Activated T-helper 2 cell treated with anti-CD3 and anti-CD28 coated beads, Interferon-gamma antibody, Interleukin-2, Interleukin-4, amounts not matched to agents 10 μg/mL and 5 μg/mL and 100 μg/mL, durations not matched to agents 14 hours and 24 hours and 36 hours (primary cell): ENCODE measurements around the gene VWF. TPM values are rescaled to one million over a fixed set of nuclear protein-coding genes. Genes with fewer than 3 reads are reported as not detected.

Experiments
- DNase-seq: peaks from one replicate; pipeline ENCODE4 v3.0.0; 2021; ENCODE audit warnings: low spot score
- H3K27ac Mint-ChIP-seq: one replicate; pipeline ENCODE4 v1.8.0; 2021; ENCODE audit warnings: mixed read lengths
- H3K27me3 Mint-ChIP-seq: one replicate; pipeline ENCODE4 v1.8.0; 2021; ENCODE audit warnings: low read depth, mixed read lengths
- H3K36me3 Mint-ChIP-seq: one replicate; pipeline ENCODE4 v1.8.0; 2021; ENCODE audit warnings: low read depth, mixed read lengths
- H3K4me1 Mint-ChIP-seq: one replicate; pipeline ENCODE4 v1.8.0; 2021; ENCODE audit warnings: low read depth, mixed read lengths
- H3K4me3 Mint-ChIP-seq: one replicate; pipeline ENCODE4 v1.8.0; 2021; ENCODE audit warnings: low read depth, mild to moderate bottlenecking, moderate library complexity, mixed read lengths
- H3K9me3 Mint-ChIP-seq: one replicate; pipeline ENCODE4 v1.8.0; 2021; ENCODE audit warnings: mixed read lengths
- intact Hi-C: fragments of 100-400 bp; cut with micrococcal nuclease; formaldehyde crosslinking; loops from one replicate; pipeline ENCODE4 v1.15.1; 2023
- total RNA-seq: library from RNA; stranded (reverse); gene quantifications from 2 replicates; pipeline ENCODE4 v1.2.3, GENCODE V29; 2022

Gene VWF
- total RNA-seq, 1 donor from 2014 or later: not detected

DNA sequence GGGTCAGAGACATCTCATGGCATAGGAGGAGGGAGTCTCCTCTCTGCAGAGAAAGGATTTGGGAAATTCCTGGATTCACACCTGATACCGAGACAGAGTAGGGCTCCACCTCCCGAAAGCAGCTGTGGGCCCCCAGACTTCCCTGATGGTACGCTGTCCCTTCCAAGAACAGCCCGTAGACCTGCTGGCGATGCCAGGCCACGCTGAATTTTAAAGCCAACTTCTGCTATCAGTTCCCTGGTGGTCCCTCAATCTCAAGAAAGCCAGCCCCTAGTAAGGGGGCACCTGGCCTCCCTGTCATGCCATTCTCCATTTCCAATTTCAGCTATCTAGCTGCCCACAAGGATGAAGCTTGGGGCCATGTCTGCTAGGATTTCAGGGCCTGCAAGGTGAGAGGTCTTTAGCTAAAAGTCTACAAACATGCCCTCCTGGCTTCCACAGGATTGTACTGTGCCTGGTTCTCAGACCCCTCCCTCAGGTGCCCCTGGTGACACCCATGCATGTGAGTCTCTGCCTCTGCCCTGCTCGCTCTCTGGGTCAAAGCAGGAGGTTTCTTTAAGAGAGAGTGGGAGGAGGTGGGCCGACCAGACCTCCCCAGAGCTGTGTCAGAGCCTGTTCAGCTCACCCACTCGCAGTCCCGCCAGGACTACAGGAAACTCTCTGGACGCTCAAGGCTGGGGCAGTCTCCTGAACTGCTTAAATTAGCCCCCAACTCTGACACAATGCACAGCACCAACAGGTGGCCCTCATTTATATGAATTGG lies 209.9 kb downstream of the VWF start:
- no peak overlapping the region for H3K4me3 Mint-ChIP-seq
- intact Hi-C loops: no loop called here

DNA sequence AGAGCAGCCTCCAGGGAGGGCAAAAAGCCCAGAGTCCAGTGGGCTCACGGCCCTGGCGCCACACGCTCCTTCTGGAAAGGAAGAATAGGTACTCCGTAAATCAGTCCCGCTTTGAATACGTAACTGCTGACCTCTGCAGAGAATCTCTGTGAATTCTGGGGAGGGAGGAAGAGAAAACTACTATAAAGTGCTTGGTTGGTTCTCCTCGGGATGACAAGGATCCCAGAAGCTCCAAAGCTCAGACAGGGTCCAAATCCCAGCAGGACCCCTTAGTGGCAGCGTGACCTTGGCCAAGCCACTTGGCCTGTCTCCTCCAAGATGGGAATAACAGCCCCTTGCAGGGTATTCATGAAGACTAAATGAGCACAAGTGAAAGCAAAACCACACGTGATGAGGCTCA lies 211.1 kb downstream of the VWF start:
- Mint-ChIP-seq H3K36me3 (no peaks in the 10 kb centered on the region), H3K27ac (no peak overlapping the region), H3K27me3 (no peaks in the 10 kb centered on the region), H3K9me3 (no peaks in the 10 kb centered on the region), H3K4me3 (no peak overlapping the region), H3K4me1 (no peaks in the 10 kb centered on the region)
- DNase-seq: no peak
- intact Hi-C loops: no loop called here

More for the DNA sequence above, 209.9 kb downstream of the VWF start:
- H3K27me3 Mint-ChIP-seq: no peaks in the 10 kb centered on the region
- no peak for DNase-seq
- H3K36me3 Mint-ChIP-seq: no peaks in the 10 kb centered on the region
- no peak overlapping the region for H3K27ac Mint-ChIP-seq
- no peaks in the 10 kb centered on the region for H3K9me3 Mint-ChIP-seq
- no peaks in the 10 kb centered on the region for H3K4me1 Mint-ChIP-seq

DNA sequence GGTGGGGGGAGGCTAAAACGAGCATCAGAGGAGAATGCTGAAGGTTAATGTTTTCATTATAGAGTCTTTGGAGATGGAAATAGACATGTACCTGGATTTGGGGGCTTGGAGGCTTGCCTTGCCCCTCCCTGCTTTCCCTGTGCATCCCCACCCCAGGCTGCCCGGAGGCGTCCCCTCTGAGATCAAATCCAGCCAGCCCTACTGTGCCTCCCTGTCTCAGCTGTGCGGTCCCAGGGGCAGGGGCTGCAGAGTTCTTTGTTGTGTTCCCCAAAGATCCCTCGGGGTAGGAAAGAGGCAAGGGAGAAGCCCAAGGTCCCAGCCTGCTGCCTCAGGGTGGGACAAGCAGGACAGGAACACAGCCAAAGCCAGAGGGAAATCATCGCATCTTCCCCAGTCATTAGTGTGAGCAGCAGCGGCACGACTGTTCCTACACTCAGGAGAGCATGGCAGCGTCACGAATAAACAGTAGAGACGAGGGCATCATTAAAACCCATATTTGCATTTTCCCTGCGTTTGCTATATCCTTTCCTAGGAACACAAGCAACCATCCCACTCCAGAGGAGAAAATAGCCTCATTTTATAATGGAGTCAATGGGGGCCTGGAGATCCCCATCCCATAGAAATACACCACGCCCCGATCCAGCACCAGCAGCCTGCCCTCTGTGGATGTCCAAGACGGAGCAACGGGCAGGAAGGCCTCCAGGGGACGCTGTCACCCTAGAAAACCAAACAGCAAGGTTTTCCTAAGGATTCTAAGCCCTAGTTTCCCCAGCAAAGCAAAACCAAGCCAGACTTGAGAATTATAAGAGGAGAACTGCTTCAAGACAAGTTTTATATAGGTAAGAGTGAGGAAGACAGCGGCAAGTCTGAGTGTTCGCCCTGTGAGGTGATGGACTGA lies 211.8 kb downstream of the VWF start:
- intact Hi-C loops: no loop called here
- H3K9me3 Mint-ChIP-seq: no peaks in the 10 kb centered on the region
- H3K4me3 Mint-ChIP-seq: no peak overlapping the region
- no peaks in the 10 kb centered on the region for H3K4me1 Mint-ChIP-seq
- no peak for DNase-seq
- H3K27me3 Mint-ChIP-seq: peaks cover 2% of the 10 kb centered on the region
- H3K27ac Mint-ChIP-seq: no peak overlapping the region
- no peaks in the 10 kb centered on the region for H3K36me3 Mint-ChIP-seq

DNA sequence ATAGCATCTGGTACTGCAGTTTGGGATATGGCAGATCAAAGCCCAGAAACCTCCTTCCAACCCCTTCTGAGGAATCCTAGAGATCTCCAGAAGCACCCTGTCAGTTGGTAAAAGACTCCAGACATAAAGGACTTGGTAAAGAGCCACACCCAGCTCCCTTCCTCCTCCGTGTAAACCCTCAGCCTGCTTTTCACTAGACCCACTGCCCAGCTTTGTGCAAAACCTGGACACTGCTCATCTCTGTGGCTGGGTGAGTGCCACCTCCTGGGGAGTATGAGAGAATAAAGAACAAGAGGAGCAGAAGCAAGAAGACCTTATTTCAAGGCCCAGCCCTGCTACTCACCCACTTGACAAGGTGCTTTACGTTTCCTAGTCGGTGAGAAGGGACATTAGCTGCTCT lies 212.5 kb downstream of the VWF start:
- Mint-ChIP-seq H3K4me3 (no peak overlapping the region), H3K27me3 (peaks cover 2% of the 10 kb centered on the region), H3K27ac (no peak overlapping the region), H3K36me3 (no peaks in the 10 kb centered on the region), H3K9me3 (no peaks in the 10 kb centered on the region), H3K4me1 (no peaks in the 10 kb centered on the region)
- intact Hi-C loops: no loop called here
- DNase-seq: no peak

DNA sequence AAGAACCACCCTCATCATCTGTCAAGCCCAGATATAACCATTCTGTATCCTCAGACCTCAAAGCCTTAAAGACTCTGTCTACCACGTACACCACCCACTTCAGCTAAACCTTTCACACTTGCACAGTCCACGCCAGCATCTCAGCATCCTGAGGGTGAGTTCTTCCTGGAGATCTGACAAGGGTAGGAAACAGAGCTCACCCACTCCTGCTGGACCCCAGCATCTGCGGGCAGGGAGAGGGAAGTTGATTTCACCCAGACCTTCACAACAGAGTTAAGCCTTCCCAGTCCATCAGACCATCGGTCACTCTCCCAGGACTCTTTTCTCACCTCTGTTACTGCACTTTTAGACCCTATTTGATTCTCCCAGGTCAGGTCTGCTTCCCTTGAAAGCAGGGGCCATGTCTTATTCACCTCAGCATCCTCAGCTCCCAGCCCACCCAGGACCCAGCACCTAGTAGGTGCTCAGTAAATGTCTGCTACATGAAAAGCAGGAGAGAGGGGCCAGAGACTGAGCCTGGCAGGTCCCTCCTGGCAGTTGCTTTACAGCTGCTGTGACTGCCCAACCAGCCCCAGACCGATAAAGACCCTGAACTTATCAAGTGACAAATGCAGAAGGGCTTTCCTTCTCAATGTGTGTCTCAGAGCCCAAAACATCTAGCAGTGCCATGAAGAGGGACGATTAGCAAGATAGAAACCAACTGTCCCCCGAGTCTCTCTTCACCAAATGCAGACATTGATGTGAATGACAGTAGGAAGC lies 213.5 kb downstream of the VWF start:
- no peak for DNase-seq
- Mint-ChIP-seq H3K9me3 (no peaks in the 10 kb centered on the region), H3K36me3 (no peaks in the 10 kb centered on the region), H3K27ac (no peak overlapping the region), H3K4me3 (no peak overlapping the region), H3K27me3 (peaks cover 2% of the 10 kb centered on the region), H3K4me1 (no peaks in the 10 kb centered on the region)
- intact Hi-C loops: no loop called here

DNA sequence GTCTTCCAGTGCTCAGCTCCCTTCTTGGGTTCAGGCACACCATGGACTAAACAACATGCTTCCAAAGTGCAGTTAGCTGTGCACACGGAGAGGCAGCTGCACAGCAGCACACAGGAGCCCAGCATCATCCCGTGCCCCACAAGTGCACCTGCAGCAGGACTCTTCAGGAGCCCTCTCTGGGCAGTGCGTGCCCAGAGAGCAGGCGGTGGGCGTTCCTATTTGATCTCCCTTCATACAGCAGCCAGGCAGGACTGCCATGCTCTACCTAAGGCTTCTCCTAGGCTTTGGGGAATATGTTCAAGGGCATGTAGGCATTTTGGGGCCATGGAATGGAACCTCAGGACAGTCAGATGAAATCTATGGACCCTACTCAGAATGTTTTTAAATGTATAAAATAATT lies 214.9 kb downstream of the VWF start:
- intact Hi-C loops: no loop called here
- no peak for DNase-seq
- H3K27ac Mint-ChIP-seq: no peak overlapping the region
- H3K9me3 Mint-ChIP-seq: no peaks in the 10 kb centered on the region
- no peaks in the 10 kb centered on the region for H3K36me3 Mint-ChIP-seq
- H3K4me1 Mint-ChIP-seq: no peaks in the 10 kb centered on the region
- peaks cover 2% of the 10 kb centered on the region for H3K27me3 Mint-ChIP-seq
- no peak overlapping the region for H3K4me3 Mint-ChIP-seq

DNA sequence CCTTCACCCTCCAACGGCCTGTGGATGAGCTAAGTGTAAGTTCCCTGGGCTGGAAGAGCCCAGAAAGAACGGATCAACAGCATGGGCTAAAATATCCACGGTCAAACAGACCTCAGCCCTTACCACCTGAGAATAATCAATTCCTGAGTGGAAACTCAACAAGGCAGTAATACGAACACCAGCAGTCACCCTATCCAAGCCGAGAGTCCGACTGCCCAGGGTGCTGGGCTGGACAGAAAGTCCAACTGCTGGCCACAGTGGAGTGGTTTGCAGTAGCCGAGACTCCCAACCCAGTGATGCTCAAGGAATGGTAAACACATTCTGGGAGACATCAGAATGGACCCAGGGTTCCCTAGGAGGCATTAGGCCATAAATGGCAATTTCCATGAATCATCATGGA lies 216.2 kb downstream of the VWF start:
- H3K4me3 Mint-ChIP-seq: no peak overlapping the region
- H3K9me3 Mint-ChIP-seq: no peaks in the 10 kb centered on the region
- peaks cover 2% of the 10 kb centered on the region for H3K27me3 Mint-ChIP-seq
- no peaks in the 10 kb centered on the region for H3K36me3 Mint-ChIP-seq
- no peak for DNase-seq
- no peak overlapping the region for H3K27ac Mint-ChIP-seq
- intact Hi-C loops: no loop called here
- H3K4me1 Mint-ChIP-seq: no peaks in the 10 kb centered on the region

DNA sequence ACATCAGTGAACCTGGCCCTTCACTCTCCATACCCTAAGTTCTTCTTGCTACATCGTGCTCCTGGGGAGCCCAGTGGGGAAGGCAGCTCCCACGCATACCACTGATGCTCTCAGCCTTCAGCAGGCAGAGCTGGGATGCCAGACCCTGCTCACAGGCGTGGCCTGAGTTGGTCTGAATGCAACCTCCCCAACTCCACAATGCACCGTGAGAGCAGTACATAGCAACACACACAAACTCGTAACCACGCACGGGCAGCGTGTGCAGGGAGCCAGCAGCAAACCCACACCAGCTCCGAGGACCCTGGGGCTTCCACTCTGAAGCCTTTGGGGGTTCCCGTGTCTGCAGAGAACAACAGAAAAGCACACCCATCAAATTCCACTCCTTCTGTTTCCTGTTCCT lies 216.7 kb downstream of the VWF start:
- no peak for DNase-seq
- Mint-ChIP-seq H3K4me3 (no peak overlapping the region), H3K27me3 (peaks cover 2% of the 10 kb centered on the region), H3K36me3 (no peaks in the 10 kb centered on the region), H3K27ac (no peak overlapping the region), H3K9me3 (no peaks in the 10 kb centered on the region), H3K4me1 (no peaks in the 10 kb centered on the region)
- intact Hi-C loops: no loop called here

DNA sequence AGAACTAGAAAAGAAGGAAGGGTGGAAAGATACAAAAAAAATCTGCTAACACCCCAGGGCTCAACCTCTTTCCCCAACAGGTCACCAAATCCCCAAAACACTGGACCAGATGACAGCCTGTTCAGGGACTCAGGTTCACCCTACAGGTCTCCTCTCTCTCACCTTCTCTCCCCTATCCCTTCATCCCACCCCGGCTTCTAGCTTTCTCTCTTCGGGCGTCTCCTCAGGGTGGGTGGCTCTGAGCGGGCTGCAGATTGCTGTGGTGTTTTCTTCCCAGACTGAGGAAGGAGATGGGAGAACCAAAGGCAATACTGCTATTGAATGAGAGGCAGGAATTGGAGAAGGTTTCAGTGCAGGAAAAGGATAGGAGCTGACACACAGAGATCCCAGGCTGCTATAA lies 218.7 kb downstream of the VWF start:
- Mint-ChIP-seq H3K27ac (no peak overlapping the region), H3K36me3 (no peaks in the 10 kb centered on the region), H3K27me3 (peaks cover 2% of the 10 kb centered on the region), H3K4me1 (no peaks in the 10 kb centered on the region), H3K4me3 (no peak overlapping the region), H3K9me3 (no peaks in the 10 kb centered on the region)
- no peak for DNase-seq
- intact Hi-C loops: no loop called here

DNA sequence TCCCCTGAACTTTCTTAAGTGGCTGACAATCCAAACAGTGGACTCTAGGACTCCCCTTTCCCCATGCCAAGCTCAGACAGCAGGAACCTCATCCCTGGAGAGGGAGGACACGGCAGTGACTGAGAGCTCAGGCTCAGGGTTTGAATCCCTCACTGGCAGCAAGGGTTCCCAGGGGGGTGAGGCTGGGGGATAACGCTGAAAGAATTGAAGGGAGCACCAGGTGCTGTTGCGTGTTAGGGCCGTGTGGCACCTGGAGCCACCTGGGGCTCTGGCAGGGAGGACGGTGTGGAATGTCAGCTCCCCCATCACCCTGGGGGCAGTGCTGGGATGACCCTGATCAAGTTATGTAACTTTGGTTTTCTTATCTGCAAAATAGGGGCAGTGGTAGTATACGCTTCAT lies 219.5 kb downstream of the VWF start:
- intact Hi-C loops: no loop called here
- DNase-seq: no peak
- H3K9me3 Mint-ChIP-seq: no peaks in the 10 kb centered on the region
- H3K27ac Mint-ChIP-seq: no peak overlapping the region
- no peaks in the 10 kb centered on the region for H3K36me3 Mint-ChIP-seq
- H3K4me1 Mint-ChIP-seq: no peaks in the 10 kb centered on the region
- no peak overlapping the region for H3K4me3 Mint-ChIP-seq
- H3K27me3 Mint-ChIP-seq: peaks cover 2% of the 10 kb centered on the region

DNA sequence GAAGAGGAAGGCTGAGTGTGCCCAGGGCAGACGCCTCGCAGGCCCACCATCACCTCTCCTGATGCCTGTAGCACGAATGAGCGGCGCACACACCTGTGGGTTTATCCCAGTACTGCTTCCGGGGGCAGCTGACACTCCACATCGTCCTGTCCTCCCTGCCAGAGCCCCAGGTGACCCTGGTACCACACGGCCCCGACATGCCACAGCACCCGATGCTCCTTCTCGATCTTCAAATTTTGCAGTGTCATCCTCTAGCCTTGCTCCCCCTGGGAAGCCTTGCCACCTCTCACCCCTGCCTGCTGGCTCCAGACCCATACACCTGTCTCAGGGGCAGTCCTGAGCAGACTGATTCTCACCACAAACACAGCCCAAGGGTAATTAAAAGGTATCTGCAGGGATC lies 220.0 kb downstream of the VWF start:
- peaks cover 2% of the 10 kb centered on the region for H3K27me3 Mint-ChIP-seq
- no peaks in the 10 kb centered on the region for H3K9me3 Mint-ChIP-seq
- no peaks in the 10 kb centered on the region for H3K4me1 Mint-ChIP-seq
- no peak for DNase-seq
- no peak overlapping the region for H3K4me3 Mint-ChIP-seq
- H3K27ac Mint-ChIP-seq: no peak overlapping the region
- intact Hi-C loops: no loop called here
- H3K36me3 Mint-ChIP-seq: no peaks in the 10 kb centered on the region

DNA sequence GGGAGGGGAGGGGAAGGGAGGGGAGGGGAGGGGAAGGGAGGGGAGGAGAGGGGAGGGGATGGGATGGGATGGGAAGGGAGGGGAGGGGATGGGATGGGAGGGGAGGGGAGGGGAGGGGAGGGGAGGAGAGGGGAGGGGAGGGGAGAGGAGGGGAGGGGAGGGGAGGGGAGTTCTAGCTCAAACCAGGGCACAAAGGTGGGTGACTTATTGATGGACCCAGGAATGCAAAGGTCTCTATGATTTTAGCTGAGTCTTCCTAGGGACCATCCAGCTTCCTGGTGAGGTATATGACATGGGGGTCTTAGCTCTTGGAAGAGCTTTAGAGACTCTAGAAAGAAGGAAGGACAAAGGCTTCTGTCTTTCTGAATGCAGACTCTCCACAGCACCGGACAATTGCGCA lies 221.7 kb downstream of the VWF start:
- no peak overlapping the region for H3K4me3 Mint-ChIP-seq
- H3K36me3 Mint-ChIP-seq: no peaks in the 10 kb centered on the region
- DNase-seq: no peak
- no peak overlapping the region for H3K27ac Mint-ChIP-seq
- H3K9me3 Mint-ChIP-seq: no peaks in the 10 kb centered on the region
- no peaks in the 10 kb centered on the region for H3K4me1 Mint-ChIP-seq
- intact Hi-C loops: no loop called here
- no peaks in the 10 kb centered on the region for H3K27me3 Mint-ChIP-seq

DNA sequence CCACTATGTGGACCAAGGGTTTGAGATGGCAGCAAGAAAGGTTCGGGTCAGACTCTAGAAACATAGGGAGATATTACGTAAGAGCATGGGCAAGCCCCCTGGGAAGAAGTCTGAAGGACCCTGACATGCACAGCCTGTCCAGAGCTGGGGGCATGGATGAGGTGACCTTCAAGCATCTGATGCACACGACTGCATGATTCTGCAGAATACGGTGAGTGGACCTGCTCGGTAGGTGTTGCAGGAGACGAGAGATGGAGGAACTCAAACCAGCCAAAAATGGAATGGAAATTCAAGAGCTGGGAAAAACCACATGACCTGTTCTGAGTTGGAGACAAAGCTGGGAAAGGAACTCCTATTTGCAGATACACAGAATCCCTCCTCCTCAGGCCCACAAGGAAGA lies 223.1 kb downstream of the VWF start:
- peaks cover 5% of the 10 kb centered on the region for H3K27me3 Mint-ChIP-seq
- no peak overlapping the region for H3K4me3 Mint-ChIP-seq
- intact Hi-C loops: no loop called here
- no peak for DNase-seq
- no peaks in the 10 kb centered on the region for H3K36me3 Mint-ChIP-seq
- no peaks in the 10 kb centered on the region for H3K4me1 Mint-ChIP-seq
- no peak overlapping the region for H3K27ac Mint-ChIP-seq
- H3K9me3 Mint-ChIP-seq: no peaks in the 10 kb centered on the region
